HEK293 (cell line): ENCODE measurements around the gene GAS7.
A peak's percentile ranks its signal among the peaks of the same experiment; 100 is the strongest.

ENCODE experiments used
- CTCF ChIA-PET: fragments of 350-600 bp; formaldehyde crosslinking; extraction: SDS; loops from one replicate; lab custom pipeline; 2021; ENCODE audit warnings: antibody characterized with exemption; lab: Yijun Ruan, JAX
- POLR2A ChIA-PET: fragments of 300-600 bp; formaldehyde crosslinking; extraction: SDS; loops from one replicate; lab custom pipeline; 2020; ENCODE audit warnings: antibody characterized with exemption, inconsistent platforms; lab: Yijun Ruan, JAX
- H3K27ac ChIP-seq: fragments of 200-500 bp; sonication (Bioruptor generic); 2 replicates; pipeline ENCODE4 v1.5.1; 2014; ENCODE audit warnings: low read depth, low read length, control low read depth, inconsistent platforms; ENCODE audit errors: extremely low read depth
- H3K36me3 ChIP-seq, 2 experiments: fragments of 200-500 bp in 1 of 2; sonication (Bioruptor generic) in 1 of 2; 1 replicate in 1 of 2; 2 replicates in 1 of 2; pipeline ENCODE4 v1.5.1; 2014 to 2017; ENCODE audit warnings: inconsistent platforms in 2 of 2, low read length in 2 of 2; ENCODE audit not compliant: control insufficient read depth in 2 of 2, insufficient read depth in 1 of 2
- H3K4me1 ChIP-seq: fragments of 200-500 bp; sonication (Bioruptor generic); 2 replicates; pipeline ENCODE4 v1.5.1; 2014; ENCODE audit warnings: mild to moderate bottlenecking, low read length, inconsistent platforms; ENCODE audit not compliant: control insufficient read depth, insufficient read depth
- H3K4me3 ChIP-seq: 2 replicates; pipeline ENCODE4 v1.5.1; 2011; ENCODE audit warnings: low read depth, mild to moderate bottlenecking, control low read depth, low read length, moderate library complexity
- H3K9me3 ChIP-seq: fragments of 200-500 bp; sonication (Bioruptor generic); 2 replicates; pipeline ENCODE4 v1.5.1; 2014; ENCODE audit warnings: low read depth, low read length, inconsistent platforms; ENCODE audit not compliant: control insufficient read depth, insufficient read depth
- KLF16 ChIP-seq: fragments of 450-650 bp; formaldehyde crosslinking; IDR thresholded peaks from 2 replicates; pipeline ENCODE4 v1.5.1; 2017; ENCODE audit warnings: missing biosample characterization, missing genetic modification characterization
- KLF17 ChIP-seq: fragments of 450-650 bp; formaldehyde crosslinking; IDR thresholded peaks from 2 replicates; pipeline ENCODE4 v1.5.1; 2016; ENCODE audit warnings: missing biosample characterization, missing genetic modification characterization
- KLF9 ChIP-seq: fragments of 450-650 bp; formaldehyde crosslinking; IDR thresholded peaks from 2 replicates; pipeline ENCODE4 v1.5.1; 2016; ENCODE audit warnings: missing biosample characterization, missing genetic modification characterization, low read depth
- SCRT2 ChIP-seq: fragments of 450-650 bp; formaldehyde crosslinking; IDR thresholded peaks from 2 replicates; pipeline ENCODE4 v1.5.1; 2016; ENCODE audit warnings: missing biosample characterization, missing genetic modification characterization
- ZBTB11 ChIP-seq: fragments of 450-650 bp; formaldehyde crosslinking; conservative IDR thresholded peaks from 2 replicates; pipeline ENCODE4 v1.5.1; 2016; ENCODE audit warnings: low read depth, missing biosample characterization, missing genetic modification characterization
- ZIC2 ChIP-seq: fragments of 450-650 bp; formaldehyde crosslinking; IDR thresholded peaks from 2 replicates; pipeline ENCODE4 v1.5.1; 2016; ENCODE audit warnings: missing biosample characterization, missing genetic modification characterization
- ZNF114 ChIP-seq: fragments of 450-650 bp; formaldehyde crosslinking; IDR thresholded peaks from 2 replicates; pipeline ENCODE4 v1.5.0; 2017; ENCODE audit warnings: missing biosample characterization, missing genetic modification characterization
- ZNF146 ChIP-seq: fragments of 450-650 bp; formaldehyde crosslinking; IDR thresholded peaks from 2 replicates; pipeline ENCODE4 v1.5.1; 2016; ENCODE audit warnings: missing biosample characterization, missing genetic modification characterization
- ZNF221 ChIP-seq: fragments of 450-650 bp; formaldehyde crosslinking; IDR thresholded peaks from 2 replicates; pipeline ENCODE4 v1.5.1; 2017; ENCODE audit warnings: missing biosample characterization, missing genetic modification characterization, borderline replicate concordance
- ZNF26 ChIP-seq: fragments of 450-650 bp; formaldehyde crosslinking; IDR thresholded peaks from 2 replicates; pipeline ENCODE4 v1.5.1; 2016; ENCODE audit warnings: missing biosample characterization, missing genetic modification characterization
- ZNF449 ChIP-seq: fragments of 450-650 bp; formaldehyde crosslinking; IDR thresholded peaks from 2 replicates; pipeline ENCODE4 v1.5.1; 2017; ENCODE audit warnings: missing biosample characterization, mild to moderate bottlenecking, missing genetic modification characterization, moderate library complexity
- ZNF510 ChIP-seq: fragments of 450-650 bp; formaldehyde crosslinking; IDR thresholded peaks from 2 replicates; pipeline ENCODE4 v1.5.1; 2018; ENCODE audit warnings: mild to moderate bottlenecking, missing genetic modification characterization, missing biosample characterization; ENCODE audit not compliant: insufficient replicate concordance
- ZNF544 ChIP-seq: fragments of 450-650 bp; formaldehyde crosslinking; IDR thresholded peaks from 2 replicates; pipeline ENCODE4 v1.5.0; 2017; ENCODE audit warnings: missing biosample characterization, missing genetic modification characterization
- ZNF654 ChIP-seq: fragments of 450-650 bp; formaldehyde crosslinking; IDR thresholded peaks from 2 replicates; pipeline ENCODE4 v1.5.1; 2016; ENCODE audit warnings: low read depth, missing biosample characterization, missing genetic modification characterization
- ZNF747 ChIP-seq: fragments of 450-650 bp; formaldehyde crosslinking; IDR thresholded peaks from 2 replicates; pipeline ENCODE4 v1.5.1; 2016; ENCODE audit warnings: missing biosample characterization, missing genetic modification characterization

Gene GAS7

GRCh38 chr17:9932491-9932890 lies 265.9 kb downstream of the GAS7 start (continued):
- TF ChIP-seq ZNF449 (tag by site-specific recombination) (no peak), ZBTB11 (tag by site-specific recombination) (no peak), ZNF510 (no peak)

GRCh38 chr17:9931144-9931741 lies 267.2 kb downstream of the GAS7 start:
- ChIA-PET POLR2A (no interaction called here), CTCF (interaction anchor here (0.7 to 10.4 kb wide), 8 partner anchors 10 to 686 kb away, joined by 3 to 93 read pairs (median 3); no protein-coding TSS in a partner anchor)
- TF ChIP-seq ZNF221 (no peak), KLF16 (tag by site-specific recombination) (no peak), ZNF146 (tag by site-specific recombination) (no peak), SCRT2 (tag by site-specific recombination) (peak; percentile 66), KLF9 (no peak), ZIC2 (tag by site-specific recombination) (peak; percentile 96), ZNF654 (tag by site-specific recombination) (no peak), KLF17 (tag by site-specific recombination) (no peak)
- TF ChIP-seq, all 188 proteins: peak for 2
- no peak overlapping the region for H3K27ac ChIP-seq
- H3K4me1 ChIP-seq = peaks cover 6% of the 10 kb centered on the region; the same call in 1 of the 2 replicates
- H3K36me3 ChIP-seq = no peaks in the 10 kb centered on the region
- H3K9me3 ChIP-seq = no peaks in the 10 kb centered on the region
- H3K4me3 ChIP-seq = no peak overlapping the region

GRCh38 chr17:9929871-9930270 lies 268.5 kb downstream of the GAS7 start:
- Histone ChIP-seq H3K4me1 (peaks cover 6% of the 10 kb centered on the region; the same call in 1 of the 2 replicates), H3K4me3 (no peak overlapping the region), H3K36me3 (no peaks in the 10 kb centered on the region), H3K9me3 (no peaks in the 10 kb centered on the region), H3K27ac (no peak overlapping the region)
- POLR2A ChIA-PET = interaction anchor here (1.0 kb wide), 1 partner anchor 11 kb away, joined by 3 read pairs; no protein-coding TSS in a partner anchor
- TF ChIP-seq ZNF544 (tag by site-specific recombination) = no peak
- TF ChIP-seq ZNF26 (tag by site-specific recombination) = no peak
- no peak for TF ChIP-seq ZNF747 (tag by site-specific recombination)
- TF ChIP-seq ZNF114 (tag by site-specific recombination) = no peak
- CTCF ChIA-PET = interaction anchor here (0.6 to 10.4 kb wide), 14 partner anchors 8 to 701 kb away, joined by 3 to 93 read pairs (median 4); no protein-coding TSS in a partner anchor
